HG03558 (cell line): Measurements from ENCODE around the gene TYMP.

Experiments used
- ATAC-seq: cut with Tn5 transposase; IDR thresholded peaks from one replicate; pipeline ENCODE4 v1.9.1; 2021; ENCODE audit warnings: moderate number of reproducible peaks; ENCODE audit not compliant: unreplicated experiment; ENCODE audit errors: extremely low read depth

The TYMP gene

DNA sequence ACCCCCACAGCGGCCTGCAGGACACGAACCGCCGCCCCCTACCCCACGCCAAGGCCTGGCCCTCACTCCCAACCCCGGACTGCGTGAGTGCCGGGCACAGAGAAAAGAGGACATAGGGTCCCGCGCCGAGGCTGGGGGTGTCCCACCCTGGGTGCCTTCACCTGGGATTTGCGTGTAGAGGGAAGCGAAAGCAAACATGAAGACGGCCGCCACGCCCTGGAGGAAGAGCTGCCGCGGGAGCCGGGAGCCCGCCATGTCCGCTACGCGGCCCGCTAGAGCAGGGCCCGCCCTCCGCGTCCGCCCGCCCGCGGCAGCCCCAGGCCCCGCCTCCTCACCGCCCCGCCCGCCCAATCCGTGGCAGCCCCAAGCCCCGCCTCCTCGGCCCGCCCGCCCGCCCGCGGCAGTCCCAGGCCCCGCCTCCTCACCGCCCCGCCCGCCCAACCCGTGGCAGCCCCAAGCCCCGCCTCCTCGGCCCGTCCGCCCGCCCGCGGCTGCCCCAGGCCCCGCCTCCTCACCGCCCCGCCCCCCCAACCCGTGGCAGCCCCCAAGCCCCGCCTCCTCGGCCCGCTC, 22.3 kb downstream of the TYMP start, which contains the start of gene LMF2:
Gene LMF2 (minus strand): TSS at position 282 of the 570 bp plus-strand sequence. CDS start 27 bp downstream, at position 255.
- ATAC-seq: no peak

DNA sequence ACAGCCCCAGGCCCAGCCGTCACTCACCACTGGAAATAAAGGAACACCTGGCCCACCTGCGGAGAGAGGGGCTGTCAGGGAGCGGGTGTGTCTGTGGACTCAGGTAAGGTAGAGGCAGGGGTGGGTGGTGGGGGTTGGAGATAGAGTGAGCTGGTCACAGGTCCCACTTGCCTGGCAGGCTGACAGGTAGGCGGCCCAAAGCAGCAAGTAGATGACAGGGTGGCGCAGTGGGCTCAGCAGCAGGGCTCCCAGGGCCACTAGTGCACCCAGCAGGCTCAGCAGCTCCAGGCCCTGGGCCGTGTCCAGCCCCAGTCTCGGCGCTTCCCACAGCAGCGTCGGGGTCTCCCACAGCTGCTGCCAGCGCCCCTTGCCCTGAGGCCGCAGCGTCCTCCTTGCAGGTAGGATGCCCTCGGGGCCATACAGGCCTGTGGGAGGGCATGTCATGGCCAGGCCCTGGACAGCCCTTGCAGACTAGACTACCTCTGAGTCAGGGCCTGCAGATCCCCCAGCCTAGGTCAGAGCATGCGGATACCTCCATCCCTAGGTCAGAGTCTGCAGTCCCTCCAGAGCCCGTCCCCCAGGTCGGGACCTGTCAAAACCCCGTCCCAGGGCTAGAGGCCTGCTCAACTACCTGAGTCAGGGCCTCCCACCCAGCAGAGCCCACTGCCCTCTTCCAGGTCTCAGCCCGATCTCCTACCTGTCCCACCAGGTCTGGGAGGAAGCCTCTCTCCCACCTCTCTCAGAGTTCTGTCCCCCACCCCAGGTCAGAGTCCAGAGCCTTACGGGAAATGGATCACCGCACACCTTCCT, 23.0 kb downstream of the TYMP start:
- ATAC-seq: no peak

DNA sequence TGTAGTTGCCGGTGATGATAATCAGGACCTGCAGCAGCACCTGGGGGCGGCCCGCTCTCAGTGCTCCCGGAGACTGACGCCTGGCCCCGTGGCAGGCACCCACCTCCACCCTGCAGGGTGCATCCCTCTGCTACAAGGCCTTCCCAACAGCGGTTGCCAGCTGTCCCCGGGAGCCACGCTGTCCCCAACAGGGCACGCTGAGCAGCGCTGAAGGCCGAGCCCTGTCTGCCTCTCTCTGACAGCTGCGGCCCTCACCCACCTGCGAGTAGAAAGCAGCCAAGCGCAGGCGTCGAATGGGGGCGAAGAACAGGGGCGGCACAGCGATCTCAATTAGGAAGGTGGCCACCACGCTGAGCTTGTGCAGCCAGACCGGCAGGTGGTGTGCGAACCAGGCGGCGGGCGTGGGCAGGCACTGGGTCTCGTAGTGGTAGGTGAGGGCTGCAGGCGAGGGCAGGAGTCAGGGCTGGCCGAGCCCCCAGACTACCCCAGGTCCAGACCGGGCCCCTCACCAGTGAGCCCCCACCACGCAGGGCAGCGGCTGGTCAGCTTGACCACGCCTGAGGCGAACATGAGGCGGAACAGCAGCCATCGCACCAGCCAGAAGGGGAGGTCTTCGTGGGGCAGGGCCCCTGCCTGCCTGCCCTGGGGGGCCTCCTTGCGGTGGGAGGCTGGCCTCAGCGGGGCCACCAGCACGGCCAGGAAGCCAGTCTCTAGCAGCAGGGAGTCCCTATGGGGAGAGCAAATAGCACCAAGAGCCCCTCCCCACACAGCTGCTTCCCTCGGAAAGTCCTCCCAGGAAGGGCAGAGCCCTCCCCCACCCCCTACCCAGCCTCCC, 23.8 kb downstream of the TYMP start:
- no peak for ATAC-seq

DNA sequence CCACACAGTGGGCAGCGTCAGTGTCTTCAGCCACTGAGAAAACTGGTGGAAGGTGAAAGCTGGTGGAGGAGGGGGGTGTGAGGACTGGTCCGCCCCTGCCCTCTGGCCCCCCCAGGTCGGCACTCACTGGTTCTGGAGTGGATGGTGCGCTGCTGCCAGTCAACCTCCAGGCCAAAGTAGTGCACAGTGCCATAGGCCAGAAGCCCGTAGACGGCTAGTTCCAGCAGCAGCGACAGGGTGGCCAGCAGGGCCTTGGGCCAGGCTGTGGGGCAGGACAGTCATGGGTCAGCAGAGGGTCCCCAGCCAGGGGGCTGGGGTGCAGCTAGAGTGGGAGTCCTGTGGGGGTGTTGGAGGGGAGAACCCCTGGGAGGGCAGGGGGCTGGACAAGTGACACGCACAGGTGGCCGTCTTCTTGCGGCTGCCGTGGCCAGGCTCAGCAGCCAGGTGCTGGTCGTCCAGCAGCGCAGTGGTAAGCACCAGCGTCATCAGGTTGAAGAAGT, 24.5 kb downstream of the TYMP start:
- ATAC-seq: no peak

DNA sequence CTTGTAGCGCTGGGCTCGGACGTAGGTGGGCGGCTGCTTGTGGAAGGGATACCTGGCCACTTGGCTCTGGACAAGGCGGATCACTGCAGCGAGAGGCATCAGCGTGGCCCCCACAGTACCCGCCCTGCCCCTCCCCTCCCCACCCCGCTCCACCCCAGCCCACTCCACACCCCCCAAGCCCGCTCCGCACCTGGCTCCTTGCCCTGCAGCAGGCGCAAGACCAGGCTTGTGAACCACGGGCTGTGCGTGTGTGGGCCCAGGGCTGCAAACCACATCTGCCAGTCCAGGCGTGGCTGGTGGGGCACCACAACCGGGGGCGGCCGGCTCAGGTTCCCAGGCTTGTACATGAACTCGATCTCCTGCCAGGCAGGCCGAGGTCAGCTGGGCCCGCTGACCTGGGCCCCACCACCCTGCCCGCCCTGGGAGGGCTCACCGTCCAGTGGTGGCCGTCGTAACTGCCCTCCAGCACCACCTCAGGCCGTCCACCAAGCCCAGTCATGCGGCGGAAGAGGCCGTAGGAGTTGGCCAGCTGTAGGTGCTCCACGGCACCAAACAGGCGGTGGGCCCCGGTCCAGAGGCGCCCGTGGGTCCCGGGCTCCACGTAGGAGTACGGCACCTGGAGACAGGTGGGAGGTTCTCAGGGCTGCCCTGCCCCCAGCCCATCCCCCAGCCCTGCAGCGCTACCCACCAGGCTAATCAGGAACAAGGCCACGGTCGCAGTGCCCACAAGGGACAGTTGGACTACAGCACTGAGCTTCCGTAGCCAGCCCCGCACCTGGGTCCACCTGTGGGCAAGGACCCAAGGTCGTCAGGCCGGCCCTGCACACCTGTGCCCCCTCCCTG, 25.2 kb downstream of the TYMP start:
- no peak for ATAC-seq

DNA sequence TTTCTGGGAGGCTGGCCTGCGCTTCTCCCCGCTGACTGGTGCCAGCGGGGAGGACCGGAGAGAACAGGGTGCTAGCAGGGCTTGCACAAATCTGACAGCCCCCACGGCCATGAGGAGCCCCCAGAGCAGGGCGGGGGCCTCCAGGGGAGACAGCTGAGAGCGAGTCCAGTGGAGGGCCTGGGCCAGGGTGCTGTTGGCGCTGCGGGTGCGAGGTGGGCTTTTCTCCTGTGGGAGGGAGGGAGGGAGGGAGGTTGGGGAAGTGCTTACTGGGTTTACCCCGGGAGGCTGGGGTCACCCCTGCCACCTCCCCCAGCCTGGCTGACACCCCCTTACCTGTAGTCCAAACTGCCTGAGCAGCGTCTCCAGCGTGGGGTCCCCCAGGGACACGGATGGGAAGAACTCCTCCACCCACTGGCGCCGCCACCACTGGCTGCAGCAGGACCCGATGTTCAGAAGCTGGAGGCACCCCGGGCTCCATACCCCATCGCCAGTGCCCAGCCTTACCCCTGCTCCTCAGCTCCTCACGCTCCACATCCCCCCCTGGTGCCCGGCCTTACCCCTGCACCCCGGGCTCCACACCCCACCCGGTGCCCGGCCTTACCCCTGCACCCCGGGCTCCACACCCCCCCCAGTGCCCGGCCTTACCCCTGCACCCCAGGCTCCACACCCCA, 26.2 kb downstream of the TYMP start:
- ATAC-seq: no peak

DNA sequence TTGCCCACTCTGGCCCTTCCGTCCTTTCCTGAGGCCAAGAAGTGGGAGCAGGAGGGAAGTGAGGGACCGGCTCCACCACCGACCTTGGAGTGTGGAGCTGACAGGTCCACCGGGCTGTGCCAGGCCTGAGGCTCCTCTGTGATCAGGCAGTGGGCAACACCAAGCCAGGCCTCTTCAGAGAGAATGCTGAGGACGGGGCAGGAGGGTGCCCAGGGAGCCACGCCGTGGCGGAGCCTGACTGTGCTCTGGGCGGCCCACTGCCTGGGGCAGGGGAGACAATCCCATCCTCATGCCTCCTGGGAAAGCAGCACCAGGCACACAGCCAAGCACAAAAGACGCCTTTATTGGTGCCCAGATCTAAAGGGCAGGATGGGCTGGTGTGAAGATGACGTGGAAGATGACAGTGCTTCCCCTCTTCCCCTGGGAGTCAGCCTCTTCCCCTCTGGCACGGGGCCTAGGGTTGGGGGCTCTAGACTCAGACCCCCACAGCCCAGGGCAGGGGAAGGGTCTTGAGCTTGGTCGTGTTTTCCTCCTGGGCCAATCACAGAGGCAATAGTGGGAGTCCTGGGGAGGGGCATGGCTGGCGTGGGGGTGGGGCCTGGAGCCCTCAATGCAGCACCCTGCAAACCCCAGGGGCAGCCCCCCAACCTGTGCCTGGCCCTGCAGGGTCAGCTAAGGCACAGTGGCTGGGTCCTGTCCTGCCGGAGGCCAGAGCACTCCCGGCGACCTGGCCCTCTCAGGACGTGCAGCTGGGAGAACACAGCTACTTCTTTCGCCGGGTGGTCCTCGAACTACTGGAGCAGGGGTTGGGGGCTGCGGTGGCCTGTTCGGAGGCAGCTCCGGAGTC, 27.0 kb downstream of the TYMP start:
- no peak for ATAC-seq

DNA sequence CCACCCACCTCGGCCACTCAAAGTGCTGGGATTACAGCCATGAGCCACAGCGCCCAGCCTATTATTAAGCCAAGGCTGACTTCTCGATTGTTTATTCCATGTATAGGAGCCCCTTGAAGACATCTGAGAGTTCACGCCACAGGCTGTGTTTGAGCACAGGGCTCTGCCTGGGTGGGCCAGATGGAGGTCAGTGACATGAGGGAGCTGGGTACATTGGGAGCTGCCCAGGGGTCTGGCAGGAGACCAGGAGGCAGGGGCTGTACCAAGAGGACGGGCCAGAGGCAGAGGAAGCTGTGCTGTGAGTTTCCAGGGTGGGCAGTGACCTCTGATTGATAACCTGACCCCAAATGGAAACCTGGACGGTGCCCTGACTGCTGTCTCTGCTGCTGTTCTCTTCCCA, 27.7 kb downstream of the TYMP start:
- ATAC-seq: no peak

DNA sequence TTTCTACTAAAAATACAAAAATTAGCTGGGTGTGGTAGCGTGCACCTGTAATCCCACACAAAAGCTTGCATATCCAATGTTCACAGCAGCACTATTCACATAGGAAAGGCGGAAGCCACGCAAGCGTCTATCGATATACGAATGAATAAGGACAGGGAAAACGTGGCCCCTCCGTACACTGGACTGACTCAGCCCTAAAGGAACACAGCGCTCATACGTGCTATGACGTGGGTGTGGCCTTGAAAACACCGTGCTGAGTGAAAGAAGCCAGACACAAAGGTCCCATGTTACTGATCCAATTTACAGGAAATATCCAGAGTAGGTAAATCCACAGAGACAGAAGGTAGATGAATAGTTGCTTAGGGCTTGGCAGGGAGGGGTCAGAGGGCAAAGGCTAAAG, 29.4 kb downstream of the TYMP start:
- no peak for ATAC-seq

DNA sequence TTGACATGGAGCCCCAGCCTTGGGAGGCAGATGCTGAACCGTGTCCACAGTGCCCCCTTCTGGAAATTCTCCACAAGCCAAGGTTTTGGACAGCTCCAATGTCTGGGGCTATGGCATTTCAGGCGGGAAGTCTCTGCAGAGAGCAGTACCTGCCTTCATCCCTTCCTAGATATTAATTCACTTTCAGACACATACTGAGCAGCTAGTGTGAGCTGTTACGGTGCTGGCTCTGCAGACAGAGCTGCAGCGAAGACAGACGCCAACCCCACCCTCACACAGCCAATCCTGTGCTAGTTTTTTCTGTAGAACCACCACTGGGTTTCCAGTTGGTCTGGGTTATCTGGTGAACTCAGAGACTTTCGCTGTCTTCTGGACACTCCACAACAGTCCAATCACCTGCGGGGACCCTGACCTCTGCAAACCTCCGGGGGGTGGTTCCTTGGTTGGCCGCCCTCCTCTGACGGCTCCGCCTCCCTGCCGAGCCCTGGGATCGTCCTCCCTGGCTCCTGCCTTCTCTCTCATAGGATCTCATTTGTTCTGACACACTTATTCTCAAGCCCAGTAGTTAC, 31.4 kb downstream of the TYMP start:
- no peak for ATAC-seq

DNA sequence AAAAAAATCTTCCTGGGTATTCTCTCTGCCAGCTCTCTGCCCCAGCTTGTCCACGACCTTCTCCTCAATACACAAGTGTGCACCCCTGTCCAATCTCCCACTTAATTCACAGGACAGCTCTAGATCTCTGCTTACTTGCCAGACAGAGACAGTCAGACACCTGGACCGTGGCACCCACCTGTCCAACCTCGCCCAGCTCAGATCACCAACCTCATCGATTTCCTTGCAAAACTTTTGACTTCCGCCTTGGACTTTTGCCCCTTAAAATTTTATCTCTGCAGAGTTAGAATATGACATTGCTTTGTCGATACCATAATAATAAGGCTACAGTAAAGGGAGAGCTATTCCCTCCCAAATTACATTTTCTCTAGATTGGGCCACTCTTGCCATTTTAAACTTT, 32.7 kb downstream of the TYMP start:
- no peak for ATAC-seq

DNA sequence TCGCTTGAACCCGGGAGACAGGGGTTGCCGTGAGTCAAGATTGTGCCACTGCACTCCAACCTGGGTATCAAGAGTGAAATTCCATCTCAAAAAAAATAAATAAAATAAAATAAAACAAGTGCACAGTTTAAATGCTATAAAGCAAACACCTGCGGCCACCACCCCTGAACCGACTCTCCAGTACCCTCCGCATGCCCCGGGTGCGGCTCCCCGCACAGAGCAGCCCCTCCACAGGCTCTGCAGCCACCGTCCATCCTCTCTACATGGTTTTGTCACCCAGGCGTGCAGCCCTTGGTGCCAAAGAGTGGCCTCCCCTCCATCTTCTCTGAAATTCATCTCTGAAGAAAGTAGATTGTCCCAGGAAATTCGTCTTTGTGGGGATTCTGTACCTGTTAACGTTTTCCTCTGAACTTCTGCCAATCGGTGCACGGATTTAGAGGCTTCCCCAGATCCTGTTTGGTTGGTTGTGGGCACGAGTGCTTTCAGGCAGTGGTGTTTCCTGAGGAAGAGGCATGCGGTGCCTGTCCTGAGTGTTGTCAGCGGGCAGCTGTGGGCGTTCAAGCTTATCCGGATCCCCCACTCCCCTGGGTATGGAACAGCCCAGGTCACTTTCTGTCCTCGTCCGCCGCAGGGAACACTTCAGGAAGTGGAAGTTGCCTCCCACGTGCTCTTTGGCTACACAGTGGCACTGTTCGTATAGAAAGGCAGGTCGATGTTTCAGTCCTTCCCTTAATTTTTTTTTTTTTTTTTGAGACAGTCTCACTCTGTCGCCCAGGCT, 39.1 kb downstream of the TYMP start:
- ATAC-seq: no peak

DNA sequence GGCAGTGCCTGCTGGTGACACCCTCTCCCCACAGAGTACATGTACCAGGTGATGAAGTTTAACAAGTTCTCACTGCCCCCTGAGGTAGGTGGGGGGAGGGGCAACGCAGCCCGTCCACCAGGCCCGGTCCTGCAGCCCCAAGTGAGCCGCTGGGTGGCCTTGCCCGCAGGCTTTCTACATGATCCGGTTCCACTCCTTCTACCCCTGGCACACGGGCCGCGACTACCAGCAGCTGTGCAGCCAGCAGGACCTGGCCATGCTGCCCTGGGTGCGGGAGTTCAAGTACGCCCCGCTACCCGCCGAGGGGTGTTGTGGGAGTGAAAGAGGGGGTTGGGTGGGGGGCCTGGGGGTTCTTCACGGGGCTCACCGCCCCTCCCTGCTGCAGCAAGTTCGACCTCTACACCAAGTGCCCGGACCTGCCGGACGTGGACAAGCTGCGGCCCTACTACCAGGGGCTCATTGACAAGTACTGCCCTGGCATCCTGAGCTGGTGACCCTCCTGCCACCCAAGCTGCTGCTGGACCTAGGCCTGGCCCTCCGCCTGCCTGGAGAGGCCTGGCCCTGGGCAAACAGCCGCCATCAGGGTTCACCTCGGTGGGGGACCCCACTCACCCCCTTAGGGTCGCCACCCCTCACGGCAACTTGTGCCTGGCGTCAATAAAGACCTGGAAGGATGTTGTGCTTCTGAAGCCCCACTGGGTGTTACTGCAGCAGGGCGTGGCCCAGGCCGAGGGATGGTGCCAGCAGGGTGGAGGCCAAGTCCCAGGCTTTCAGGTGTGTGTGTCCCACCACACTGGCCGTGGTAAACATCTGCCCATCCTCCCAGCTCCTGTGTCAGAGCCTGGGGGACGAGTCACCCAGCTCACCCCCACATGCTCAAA, 40.2 kb downstream of the TYMP start:
- no peak for ATAC-seq

DNA sequence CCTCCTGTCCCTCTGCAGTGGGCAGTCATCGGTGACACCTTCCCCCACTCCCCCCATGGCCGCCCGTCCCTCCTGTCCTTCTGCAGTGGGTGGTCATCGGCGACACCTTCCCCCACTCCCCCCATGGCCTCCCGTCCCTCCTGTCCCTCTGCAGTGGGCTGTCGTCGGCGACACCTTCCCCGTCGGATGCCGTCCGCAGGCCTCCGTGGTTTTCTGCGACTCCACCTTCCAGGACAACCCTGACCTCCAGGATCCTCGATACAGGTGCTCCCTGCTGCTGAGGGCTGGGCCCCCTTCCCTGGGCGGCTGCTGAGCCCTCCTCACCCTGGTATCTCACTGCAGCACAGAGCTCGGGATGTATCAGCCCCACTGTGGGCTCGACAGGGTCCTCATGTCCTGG, 40.9 kb downstream of the TYMP start:
- ATAC-seq: no peak

DNA sequence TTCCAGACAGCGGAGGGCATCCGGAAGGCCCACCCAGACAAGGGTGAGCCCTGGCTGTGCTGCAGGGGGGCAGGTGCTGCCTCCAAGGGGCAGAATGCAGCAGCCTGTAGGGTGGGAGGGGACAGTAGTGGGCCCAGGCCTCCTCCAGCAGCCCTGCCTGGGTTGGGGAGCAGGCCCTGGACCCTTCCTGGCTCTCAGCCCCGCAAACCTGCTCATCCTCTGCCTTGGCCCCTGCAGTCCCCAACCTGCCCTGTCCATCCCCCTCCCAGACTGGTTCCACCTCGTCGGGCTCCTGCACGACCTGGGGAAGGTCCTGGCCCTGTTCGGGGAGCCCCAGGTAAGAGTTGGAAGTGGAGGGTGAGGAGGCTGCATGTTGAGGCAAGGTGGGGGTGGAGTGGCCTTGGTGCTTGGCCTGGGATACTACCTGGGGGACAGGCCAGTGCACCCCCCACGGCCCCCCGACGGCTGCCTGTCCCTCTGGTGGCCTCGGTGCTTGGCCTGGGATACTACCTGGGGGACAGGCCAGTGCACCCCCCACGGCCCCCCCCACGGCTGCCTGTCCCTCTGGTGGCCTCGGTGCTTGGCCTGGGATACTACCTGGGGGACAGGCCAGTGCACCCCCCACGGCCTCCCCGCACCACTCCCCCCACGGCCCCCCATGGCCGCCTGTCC, 41.7 kb downstream of the TYMP start:
- ATAC-seq: no peak
